Measurements from ENCODE around the gene TTC9. TPM values are rescaled to one million over a fixed set of nuclear protein-coding genes. Genes with fewer than 3 reads are reported as not detected.

The TTC9 gene
- total RNA-seq, 4 donors from 2014 or later = 3.6 to 8.7 (median 4.7) TPM

GRCh38 chr14:70718383-70719118 lies 76.8 kb downstream of the TTC9 start:
- Histone ChIP-seq H3K9me3 (no peaks in the 10 kb centered on the region), H3K36me3 (no peaks in the 10 kb centered on the region), H3K4me1 (peaks cover 12% of the 10 kb centered on the region), H3K4me3 (no peak overlapping the region), H3K27me3 (no peaks in the 10 kb centered on the region), H3K27ac (no peak overlapping the region)
- whole genome bisulfite sequencing = 65% methylated on average over 8 of the region's 8 CpGs
- TF ChIP-seq POLR2A (IDR thresholded peaks at IDR 0.05) (no peak), POLR2AphosphoS5 (IDR thresholded peaks at IDR 0.05) (no peak), EP300 (IDR thresholded peaks at IDR 0.05) (no peak), CTCF (IDR thresholded peaks at IDR 0.05) (no peak)
- DNase-seq (ENCODE audit: low spot score in 2 of 2) = no peak

- H3K4me1 ChIP-seq = peaks cover 8% of the 10 kb centered on the region
- H3K36me3 ChIP-seq = no peaks in the 10 kb centered on the region
- no peak overlapping the region for H3K4me3 ChIP-seq
- WGBS = 65% methylated on average over 2 of the region's 2 CpGs
- H3K9me3 ChIP-seq = no peaks in the 10 kb centered on the region
- no peaks in the 10 kb centered on the region for H3K27me3 ChIP-seq
- no peak for TF ChIP-seq POLR2AphosphoS5 (IDR thresholded peaks at IDR 0.05)
- H3K27ac ChIP-seq = no peak overlapping the region
- no peak for DNase-seq (ENCODE audit: low spot score in 2 of 2)
Measured at GRCh38 chr14:70721542-70721941, 79.8 kb downstream of the TTC9 start.

GRCh38 chr14:70722418-70722817 lies 80.7 kb downstream of the TTC9 start:
- H3K4me1 ChIP-seq = peaks cover 2% of the 10 kb centered on the region
- H3K36me3 ChIP-seq = no peaks in the 10 kb centered on the region
- no peak for TF ChIP-seq CTCF (IDR thresholded peaks at IDR 0.05)
- no peak for TF ChIP-seq EP300 (IDR thresholded peaks at IDR 0.05)
- no peak for TF ChIP-seq POLR2A (IDR thresholded peaks at IDR 0.05)
- TF ChIP-seq POLR2AphosphoS5 (IDR thresholded peaks at IDR 0.05) = no peak
- H3K9me3 ChIP-seq = no peaks in the 10 kb centered on the region
- H3K4me3 ChIP-seq = no peak overlapping the region
- WGBS = 75% methylated on average over 3 of the region's 3 CpGs
- DNase-seq (ENCODE audit: low spot score in 2 of 2) = no peak
- no peak overlapping the region for H3K27ac ChIP-seq
- H3K27me3 ChIP-seq = no peaks in the 10 kb centered on the region

- no peak for DNase-seq (ENCODE audit: low spot score in 2 of 2)
- H3K36me3 ChIP-seq = no peaks in the 10 kb centered on the region
- no peaks in the 10 kb centered on the region for H3K27me3 ChIP-seq
- WGBS = 90% methylated on average over 5 of the region's 5 CpGs
- no peaks in the 10 kb centered on the region for H3K4me1 ChIP-seq
- H3K9me3 ChIP-seq = no peaks in the 10 kb centered on the region
- TF ChIP-seq POLR2AphosphoS5 (IDR thresholded peaks at IDR 0.05) (no peak), CTCF (IDR thresholded peaks at IDR 0.05) (no peak), EP300 (IDR thresholded peaks at IDR 0.05) (no peak), POLR2A (IDR thresholded peaks at IDR 0.05) (no peak)
- no peak overlapping the region for H3K4me3 ChIP-seq
- H3K27ac ChIP-seq = no peak overlapping the region
Measured at GRCh38 chr14:70723276-70723675, 81.6 kb downstream of the TTC9 start.

- DNase-seq (ENCODE audit: low spot score in 2 of 2) = no peak
- TF ChIP-seq POLR2AphosphoS5 (IDR thresholded peaks at IDR 0.05) (no peak), POLR2A (IDR thresholded peaks at IDR 0.05) (no peak), CTCF (IDR thresholded peaks at IDR 0.05) (no peak), EP300 (IDR thresholded peaks at IDR 0.05) (no peak)
- WGBS = 68% methylated on average over 3 of the region's 3 CpGs
- no peaks in the 10 kb centered on the region for H3K4me1 ChIP-seq
- no peak overlapping the region for H3K4me3 ChIP-seq
- H3K36me3 ChIP-seq = no peaks in the 10 kb centered on the region
- H3K27ac ChIP-seq = no peak overlapping the region
- no peaks in the 10 kb centered on the region for H3K27me3 ChIP-seq
- no peaks in the 10 kb centered on the region for H3K9me3 ChIP-seq
Measured at GRCh38 chr14:70724110-70724509, 82.4 kb downstream of the TTC9 start.
